Measurements from ENCODE around the gene GDPD3.

GDPD3 gene

GRCh38 chr16:30104090-30104489 is 9.2 kb downstream of the GDPD3 start:
- ATAC-seq, result no peak
- TF ChIP-seq, protein P1, sequence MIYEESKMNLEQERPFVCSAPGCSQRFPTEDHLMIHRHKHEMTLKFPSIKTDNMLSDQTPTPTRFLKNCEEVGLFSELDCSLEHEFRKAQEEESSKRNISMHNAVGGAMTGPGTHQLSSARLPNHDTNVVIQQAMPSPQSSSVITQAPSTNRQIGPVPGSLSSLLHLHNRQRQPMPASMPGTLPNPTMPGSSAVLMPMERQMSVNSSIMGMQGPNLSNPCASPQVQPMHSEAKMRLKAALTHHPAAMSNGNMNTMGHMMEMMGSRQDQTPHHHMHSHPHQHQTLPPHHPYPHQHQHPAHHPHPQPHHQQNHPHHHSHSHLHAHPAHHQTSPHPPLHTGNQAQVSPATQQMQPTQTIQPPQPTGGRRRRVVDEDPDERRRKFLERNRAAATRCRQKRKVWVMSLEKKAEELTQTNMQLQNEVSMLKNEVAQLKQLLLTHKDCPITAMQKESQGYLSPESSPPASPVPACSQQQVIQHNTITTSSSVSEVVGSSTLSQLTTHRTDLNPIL (CRISPR knock-in tag; IDR thresholded peaks at IDR 0.05; ENCODE audit: low read depth), result no peak
- TF ChIP-seq OSR1 (CRISPR knock-in tag; IDR thresholded peaks at IDR 0.05) (no peak), ISL1 (CRISPR knock-in tag; IDR thresholded peaks at IDR 0.05) (no peak), ZNF8 (CRISPR knock-in tag; IDR thresholded peaks at IDR 0.05) (no peak), BACH2 (CRISPR knock-in tag; IDR thresholded peaks at IDR 0.05; ENCODE audit: borderline replicate concordance) (no peak), ZFP30 (CRISPR knock-in tag; IDR thresholded peaks at IDR 0.05) (no peak), ARNTL (CRISPR knock-in tag; IDR thresholded peaks at IDR 0.05; ENCODE audit: borderline replicate concordance, low read depth) (no peak), ZNF565 (CRISPR knock-in tag; conservative IDR thresholded peaks at IDR 0.05; ENCODE audit: low read depth) (no peak), ESRRG (CRISPR knock-in tag; IDR thresholded peaks at IDR 0.05) (no peak), SNAI2 (CRISPR knock-in tag; IDR thresholded peaks at IDR 0.05) (no peak), ZC3H10 (CRISPR knock-in tag; IDR thresholded peaks at IDR 0.05) (no peak), PPARA (CRISPR knock-in tag; IDR thresholded peaks at IDR 0.05; ENCODE audit: borderline replicate concordance) (no peak), RARB (CRISPR knock-in tag; IDR thresholded peaks at IDR 0.05) (no peak), TCF4 (CRISPR knock-in tag; IDR thresholded peaks at IDR 0.05; ENCODE audit: borderline replicate concordance) (no peak), GLIS3 (CRISPR knock-in tag; IDR thresholded peaks at IDR 0.05) (no peak), TSHZ2 (CRISPR knock-in tag; IDR thresholded peaks at IDR 0.05) (no peak), TOX (CRISPR knock-in tag; IDR thresholded peaks at IDR 0.05; ENCODE audit: borderline replicate concordance) (no peak)
- TF ChIP-seq, protein P2, sequence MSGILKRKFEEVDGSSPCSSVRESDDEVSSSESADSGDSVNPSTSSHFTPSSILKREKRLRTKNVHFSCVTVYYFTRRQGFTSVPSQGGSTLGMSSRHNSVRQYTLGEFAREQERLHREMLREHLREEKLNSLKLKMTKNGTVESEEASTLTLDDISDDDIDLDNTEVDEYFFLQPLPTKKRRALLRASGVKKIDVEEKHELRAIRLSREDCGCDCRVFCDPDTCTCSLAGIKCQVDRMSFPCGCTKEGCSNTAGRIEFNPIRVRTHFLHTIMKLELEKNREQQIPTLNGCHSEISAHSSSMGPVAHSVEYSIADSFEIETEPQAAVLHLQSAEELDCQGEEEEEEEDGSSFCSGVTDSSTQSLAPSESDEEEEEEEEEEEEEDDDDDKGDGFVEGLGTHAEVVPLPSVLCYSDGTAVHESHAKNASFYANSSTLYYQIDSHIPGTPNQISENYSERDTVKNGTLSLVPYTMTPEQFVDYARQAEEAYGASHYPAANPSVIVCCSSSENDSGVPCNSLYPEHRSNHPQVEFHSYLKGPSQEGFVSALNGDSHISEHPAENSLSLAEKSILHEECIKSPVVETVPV (CRISPR knock-in tag; IDR thresholded peaks at IDR 0.05), result no peak
- TF ChIP-seq, protein P3, sequence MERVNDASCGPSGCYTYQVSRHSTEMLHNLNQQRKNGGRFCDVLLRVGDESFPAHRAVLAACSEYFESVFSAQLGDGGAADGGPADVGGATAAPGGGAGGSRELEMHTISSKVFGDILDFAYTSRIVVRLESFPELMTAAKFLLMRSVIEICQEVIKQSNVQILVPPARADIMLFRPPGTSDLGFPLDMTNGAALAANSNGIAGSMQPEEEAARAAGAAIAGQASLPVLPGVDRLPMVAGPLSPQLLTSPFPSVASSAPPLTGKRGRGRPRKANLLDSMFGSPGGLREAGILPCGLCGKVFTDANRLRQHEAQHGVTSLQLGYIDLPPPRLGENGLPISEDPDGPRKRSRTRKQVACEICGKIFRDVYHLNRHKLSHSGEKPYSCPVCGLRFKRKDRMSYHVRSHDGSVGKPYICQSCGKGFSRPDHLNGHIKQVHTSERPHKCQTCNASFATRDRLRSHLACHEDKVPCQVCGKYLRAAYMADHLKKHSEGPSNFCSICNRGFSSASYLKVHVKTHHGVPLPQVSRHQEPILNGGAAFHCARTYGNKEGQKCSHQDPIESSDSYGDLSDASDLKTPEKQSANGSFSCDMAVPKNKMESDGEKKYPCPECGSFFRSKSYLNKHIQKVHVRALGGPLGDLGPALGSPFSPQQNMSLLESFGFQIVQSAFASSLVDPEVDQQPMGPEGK (CRISPR knock-in tag; IDR thresholded peaks at IDR 0.05; ENCODE audit: borderline replicate concordance), result no peak

DNA sequence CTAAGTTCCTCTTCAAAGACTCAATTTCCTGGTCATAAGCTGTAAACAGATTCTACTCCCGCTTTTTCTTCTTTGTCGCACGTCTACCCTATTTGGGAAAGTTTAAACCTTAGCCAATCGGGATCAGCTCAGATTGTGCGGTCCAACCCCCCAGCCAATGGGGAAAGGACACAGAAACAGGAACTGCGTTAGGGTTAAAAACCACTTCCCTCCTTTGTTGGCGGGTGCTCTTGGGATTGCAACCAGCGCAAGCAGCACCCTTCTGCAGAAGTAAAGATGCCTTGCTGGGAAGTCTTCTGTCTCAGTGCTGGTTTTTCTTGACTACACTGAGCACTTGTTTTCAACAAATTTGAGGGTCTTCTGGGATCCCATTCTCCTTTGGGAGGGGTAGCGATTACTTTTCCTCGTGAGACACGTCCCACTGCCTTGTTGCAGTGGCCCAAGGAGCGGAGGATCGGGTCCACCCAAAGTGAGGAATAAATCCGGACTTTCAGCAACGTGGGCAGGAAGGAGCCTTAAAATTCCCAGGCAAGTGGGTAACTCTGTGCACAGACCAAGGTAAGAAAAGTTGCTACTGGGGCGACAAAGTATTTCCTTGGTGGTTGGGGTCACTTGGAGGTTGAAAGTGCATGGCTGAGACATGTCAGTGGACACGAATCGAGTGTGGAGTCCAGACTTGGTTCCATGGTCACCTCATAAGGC is 16.3 kb downstream of the GDPD3 start:
- ATAC-seq, result no peak
- TF ChIP-seq TCF4 (CRISPR knock-in tag; IDR thresholded peaks at IDR 0.05; ENCODE audit: borderline replicate concordance), result no peak
- no peak for TF ChIP-seq ESRRG (CRISPR knock-in tag; IDR thresholded peaks at IDR 0.05)
- TF ChIP-seq, protein P3 (CRISPR knock-in tag; IDR thresholded peaks at IDR 0.05; ENCODE audit: borderline replicate concordance), result no peak
- no peak for TF ChIP-seq POU6F1 (CRISPR knock-in tag; IDR thresholded peaks at IDR 0.05; ENCODE audit: borderline replicate concordance, low read depth)
- TF ChIP-seq ZNF70 (CRISPR knock-in tag; IDR thresholded peaks at IDR 0.05), result no peak
- TF ChIP-seq TSHZ2 (CRISPR knock-in tag; IDR thresholded peaks at IDR 0.05), result no peak
- TF ChIP-seq ZFP3 (CRISPR knock-in tag; IDR thresholded peaks at IDR 0.05), result no peak
- no peak for TF ChIP-seq ISL1 (CRISPR knock-in tag; IDR thresholded peaks at IDR 0.05)
- TF ChIP-seq ARNTL (CRISPR knock-in tag; IDR thresholded peaks at IDR 0.05; ENCODE audit: borderline replicate concordance, low read depth), result no peak
- no peak for TF ChIP-seq GLIS3 (CRISPR knock-in tag; IDR thresholded peaks at IDR 0.05)
- TF ChIP-seq TOX (CRISPR knock-in tag; IDR thresholded peaks at IDR 0.05; ENCODE audit: borderline replicate concordance), result no peak
- no peak for TF ChIP-seq CSDC2 (CRISPR knock-in tag; IDR thresholded peaks at IDR 0.05)
- no peak for TF ChIP-seq OSR1 (CRISPR knock-in tag; IDR thresholded peaks at IDR 0.05)
- TF ChIP-seq PPARA (CRISPR knock-in tag; IDR thresholded peaks at IDR 0.05; ENCODE audit: borderline replicate concordance), result no peak
- TF ChIP-seq SNAI2 (CRISPR knock-in tag; IDR thresholded peaks at IDR 0.05), result no peak
- no peak for TF ChIP-seq ZNF565 (CRISPR knock-in tag; conservative IDR thresholded peaks at IDR 0.05; ENCODE audit: low read depth)
- no peak for TF ChIP-seq BACH2 (CRISPR knock-in tag; IDR thresholded peaks at IDR 0.05; ENCODE audit: borderline replicate concordance)
- no peak for TF ChIP-seq RARB (CRISPR knock-in tag; IDR thresholded peaks at IDR 0.05)
- no peak for TF ChIP-seq ZFP30 (CRISPR knock-in tag; IDR thresholded peaks at IDR 0.05)

All from SK-N-SH treated with all-trans-retinoic acid at 6 μM for 48 hours (cell line).